Sigmoid colon (tissue), 4 donors: ENCODE data around the gene AUTS2.

Experiments used
- CTCF ChIP-seq, 4 experiments: fragments of 450-650 bp in 3 of 4; fragments of 200-600 bp in 1 of 4; IDR thresholded peaks; one replicate each; pipeline ENCODE4 v1.5.1; 2016 to 2019; ENCODE audit warnings: antibody characterized with exemption in 4 of 4, mild to moderate bottlenecking in 3 of 4, moderate library complexity in 2 of 4
- EP300 ChIP-seq, 4 donors: sonication (generic); formaldehyde crosslinking; IDR thresholded peaks; one replicate each; pipeline ENCODE4 v1.6.1; 2017; ENCODE audit warnings: antibody characterized with exemption in 4 of 4
- POLR2A ChIP-seq, 2 donors: fragments of 450-650 bp; IDR thresholded peaks; one replicate each; pipeline ENCODE4 v1.6.1; 2016; ENCODE audit warnings: antibody characterized with exemption in 2 of 2, mild to moderate bottlenecking in 2 of 2, moderate library complexity in 2 of 2
- POLR2AphosphoS5 ChIP-seq, 4 donors: sonication (generic); formaldehyde crosslinking; IDR thresholded peaks; one replicate each; pipeline ENCODE4 v1.6.1; 2017; ENCODE audit warnings: antibody characterized with exemption in 4 of 4

DNA sequence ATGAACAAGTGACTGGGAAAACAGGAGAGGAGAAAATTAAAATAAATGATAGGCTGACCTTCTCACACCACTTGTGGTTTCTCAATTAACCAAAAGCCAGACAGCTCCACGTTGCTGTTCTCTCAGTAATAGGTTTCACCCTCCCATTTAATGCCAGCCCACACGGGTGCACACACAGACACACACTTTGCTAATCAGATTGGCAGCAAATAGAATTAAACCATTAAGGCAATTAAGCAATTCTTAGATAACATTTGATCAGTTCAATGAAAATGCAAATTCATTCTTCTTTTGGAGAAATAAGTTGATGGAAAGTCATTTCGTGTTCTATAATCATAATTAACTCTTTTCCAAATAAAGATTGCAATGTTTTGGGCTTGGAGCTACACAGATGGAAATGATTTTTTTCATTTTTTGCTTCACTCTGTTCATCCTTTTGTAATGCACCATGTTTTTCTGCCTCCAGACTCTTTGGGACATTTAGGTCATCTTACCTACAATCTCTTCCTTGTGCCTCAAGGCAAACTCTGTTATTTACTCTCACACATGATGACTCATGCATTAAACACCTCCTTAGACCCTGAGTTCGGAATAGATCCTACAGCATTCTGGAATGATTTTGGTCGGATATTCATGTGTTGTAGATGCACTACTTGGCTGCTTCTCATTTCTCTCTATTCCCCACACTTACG lies 700.7 kb downstream of the AUTS2 start:
- TF ChIP-seq CTCF (IDR thresholded peaks at IDR 0.05) (no peak), POLR2A (IDR thresholded peaks at IDR 0.05) (no peak), POLR2AphosphoS5 (IDR thresholded peaks at IDR 0.05) (no peak), EP300 (IDR thresholded peaks at IDR 0.05) (no peak)
